Stimulated activated CD4-positive, alpha-beta T cell treated with anti-CD3 and anti-CD28 coated beads, Interleukin-4, amount 100 ng/mL, for 24 hours (primary cell): Measurements from ENCODE around the gene XXYLT1.
"Not testable (repeated sequence)": the region's sequence is repeated elsewhere in the genome, so short reads cannot be mapped to it uniquely, and the experiment has no call there.

Experiments used
- DNase-seq: peaks from one replicate; pipeline ENCODE4 v3.0.0-alpha.2; 2020

The XXYLT1 gene

GRCh38 chr3:195249858-195250464, 21.0 kb downstream of the XXYLT1 start:
- DNase-seq, result no peak

- DNase-seq, result no peak
Measured at GRCh38 chr3:195249057-195249770, 21.7 kb downstream of the XXYLT1 start.

GRCh38 chr3:195248281-195248680, 22.7 kb downstream of the XXYLT1 start:
- no peak for DNase-seq

- no peak for DNase-seq
Measured at GRCh38 chr3:195247863-195248189, 23.1 kb downstream of the XXYLT1 start.

- DNase-seq, result no peak
Measured at GRCh38 chr3:195247086-195247862, 23.7 kb downstream of the XXYLT1 start.

GRCh38 chr3:195246581-195246995, 24.4 kb downstream of the XXYLT1 start:
- no peak for DNase-seq

GRCh38 chr3:195245531-195245951, 25.4 kb downstream of the XXYLT1 start:
- DNase-seq, result no peak

GRCh38 chr3:195241592-195242355, 29.2 kb downstream of the XXYLT1 start:
- no peak for DNase-seq

GRCh38 chr3:195240939-195241338, 30.0 kb downstream of the XXYLT1 start:
- DNase-seq, result no peak

GRCh38 chr3:195240171-195240701, 30.7 kb downstream of the XXYLT1 start:
- no peak for DNase-seq

GRCh38 chr3:195239121-195239520, 31.8 kb downstream of the XXYLT1 start:
- DNase-seq, result no peak

GRCh38 chr3:195238586-195239118, 32.3 kb downstream of the XXYLT1 start:
- DNase-seq, result no peak

- no peak for DNase-seq
Measured at GRCh38 chr3:195238081-195238571, 32.8 kb downstream of the XXYLT1 start.

- no peak for DNase-seq
Measured at GRCh38 chr3:195236801-195237570, 34.0 kb downstream of the XXYLT1 start.

GRCh38 chr3:195236076-195236798, 34.7 kb downstream of the XXYLT1 start:
- no peak for DNase-seq

GRCh38 chr3:195230244-195230643, 40.7 kb downstream of the XXYLT1 start:
- DNase-seq, result no peak

GRCh38 chr3:195228886-195229285, 42.1 kb downstream of the XXYLT1 start:
- DNase-seq, result not testable (repeated sequence)

GRCh38 chr3:195227871-195228270, 43.1 kb downstream of the XXYLT1 start:
- no peak for DNase-seq

- DNase-seq, result no peak
Measured at GRCh38 chr3:195226900-195227447, 44.0 kb downstream of the XXYLT1 start.

GRCh38 chr3:195226445-195226844, 44.5 kb downstream of the XXYLT1 start:
- DNase-seq, result no peak
